HCT116 (cell line): ENCODE measurements around the gene ARFGAP3. TPM values are rescaled to one million over a fixed set of nuclear protein-coding genes. Genes with fewer than 3 reads are reported as not detected.

Experiments
- ATAC-seq: fragments of 200-7000 bp; cut with Tn5 transposase; 2 replicates; pipeline ENCODE4 v1.9.1; 2020; ENCODE audit warnings: mild to moderate bottlenecking, moderate library complexity
- BruUV-seq: library from RNA; stranded (reverse); fragments of 400-500 nt; replicated peaks from 2 replicates; lab custom pipeline; 2021; lab: Mats Ljungman, UMichigan
- CTCF ChIA-PET: fragments of 300-600 bp; sonication (Branson Sonifier 250); formaldehyde crosslinking; loops from one replicate; lab custom pipeline; 2021; ENCODE audit warnings: antibody characterized with exemption; lab: Charles Lee
- POLR2A ChIA-PET: fragments of 300-600, 350-600 bp; sonication (Branson Sonifier 250); formaldehyde crosslinking; loops from one replicate; lab custom pipeline; 2021; ENCODE audit warnings: antibody characterized with exemption; lab: Charles Lee
- RAD21 ChIA-PET, 2 experiments: fragments of 300-600 bp; sonication (Branson Sonifier 250); formaldehyde crosslinking; loops; one replicate each; lab custom pipeline; 2023; ENCODE audit warnings: low total read pairs in 2 of 2; ENCODE audit not compliant: uncharacterized antibody in 2 of 2, unreplicated experiment in 2 of 2, low non-redundant PET in 1 of 2; lab: Charles Lee
- DNase-seq: peaks from one replicate; pipeline ENCODE4 v3.0.0-alpha.2; 2010; ENCODE audit warnings: low read depth, low spot score
- H2AFZ ChIP-seq: fragments of 200-600 bp; shearing (Covaris generic), sonication (generic); 2 replicates; pipeline ENCODE4 v1.6.1; 2017; ENCODE audit warnings: low read depth, mixed run types, mixed read lengths, antibody characterized with exemption, low read length; ENCODE audit not compliant: poor library complexity, severe bottlenecking
- H3K27ac ChIP-seq: 2 replicates; pipeline ENCODE4 v1.5.1; 2012; ENCODE audit warnings: low read depth, low read length
- H3K27me3 ChIP-seq: fragments of 200-600 bp; sonication (generic); 2 replicates; pipeline ENCODE4 v1.6.1; 2016; ENCODE audit warnings: mixed run types, low read length, mixed read lengths; ENCODE audit not compliant: insufficient read depth
- H3K36me3 ChIP-seq, 2 experiments: fragments of 200-500 bp in 1 of 2; fragments of 200-600 bp in 1 of 2; sonication (Bioruptor generic) in 1 of 2; sonication (generic) in 1 of 2; 2 replicates each; pipeline versions ENCODE4 v1.5.1 to v1.6.1; 2014 to 2016; ENCODE audit warnings: low read length in 2 of 2, inconsistent platforms in 1 of 2, mixed read lengths in 1 of 2, mixed run types in 1 of 2; ENCODE audit not compliant: insufficient read depth in 2 of 2, control insufficient read depth in 1 of 2
- H3K4me1 ChIP-seq, 2 experiments: fragments of 200-600 bp in 1 of 2; sonication (generic) in 1 of 2; 2 replicates each; pipeline versions ENCODE4 v1.5.1 to v1.6.1; 2012 to 2017; ENCODE audit warnings: low read length in 2 of 2, inconsistent platforms in 1 of 2, mild to moderate bottlenecking in 1 of 2, mixed read lengths in 1 of 2, mixed run types in 1 of 2, moderate library complexity in 1 of 2; ENCODE audit not compliant: insufficient read depth in 2 of 2, control insufficient read depth in 1 of 2
- H3K4me2 ChIP-seq: fragments of 200-600 bp; sonication (generic); 2 replicates; pipeline ENCODE4 v1.6.1; 2017; ENCODE audit warnings: mixed run types, low read length, mixed read lengths
- H3K4me3 ChIP-seq, 2 experiments: fragments of 200-600 bp in 1 of 2; sonication (generic) in 1 of 2; replicated peaks in 1 of 2; 2 replicates each; pipeline ENCODE4 v1.5.1; 2011 to 2016; ENCODE audit warnings: low read length in 2 of 2, control low read depth in 1 of 2, low read depth in 1 of 2, mild to moderate bottlenecking in 1 of 2, mixed read lengths in 1 of 2, mixed run types in 1 of 2
- H3K79me2 ChIP-seq: fragments of 200-600 bp; sonication (generic); 2 replicates; pipeline ENCODE4 v1.6.1; 2017; ENCODE audit warnings: mild to moderate bottlenecking, mixed run types, low read length, moderate library complexity, mixed read lengths; ENCODE audit not compliant: insufficient read depth
- H3K9ac ChIP-seq: fragments of 200-600 bp; sonication (generic); 2 replicates; pipeline ENCODE4 v1.6.1; 2016; ENCODE audit warnings: low read length, mixed read lengths
- H3K9me2 ChIP-seq: fragments of 200-600 bp; sonication (generic), shearing (Covaris generic); 2 replicates; pipeline ENCODE4 v1.6.1; 2017; ENCODE audit warnings: mixed run types, mild to moderate bottlenecking, moderate library complexity; ENCODE audit not compliant: insufficient read depth
- H3K9me3 ChIP-seq, 2 experiments: fragments of 200-500 bp in 1 of 2; fragments of 200-600 bp in 1 of 2; sonication (Bioruptor generic) in 1 of 2; sonication (generic) in 1 of 2; 2 replicates each; pipeline ENCODE4 v1.6.1; 2014 to 2017; ENCODE audit warnings: low read length in 2 of 2, mixed read lengths in 2 of 2, inconsistent platforms in 1 of 2, low read depth in 1 of 2, mild to moderate bottlenecking in 1 of 2, mixed run types in 1 of 2, moderate library complexity in 1 of 2; ENCODE audit not compliant: control insufficient read depth in 1 of 2, insufficient read depth in 1 of 2
- H4K20me1 ChIP-seq: fragments of 200-600 bp; sonication (generic), shearing (Covaris generic); 2 replicates; pipeline ENCODE4 v1.6.1; 2017; ENCODE audit warnings: mixed run types, mild to moderate bottlenecking, moderate library complexity; ENCODE audit not compliant: insufficient read depth
- ATF3 ChIP-seq: IDR thresholded peaks from 2 replicates; pipeline ENCODE4 v1.6.1; 2012
- CBX3 ChIP-seq: IDR thresholded peaks from 2 replicates; pipeline ENCODE4 v1.6.1; 2012; ENCODE audit warnings: low read depth
- CEBPB ChIP-seq: IDR thresholded peaks from 2 replicates; pipeline ENCODE4 v1.6.1; 2012; ENCODE audit warnings: low read depth
- CTCF ChIP-seq, 3 experiments: fragments of 200-600 bp in 1 of 3; sonication (generic) in 1 of 3; IDR thresholded peaks in 2 of 3; conservative IDR thresholded peaks in 1 of 3; 2 replicates each; pipeline ENCODE4 v1.5.1; 2012 to 2017; ENCODE audit warnings: low read depth in 2 of 3, low read length in 2 of 3, antibody characterized with exemption in 1 of 3, borderline replicate concordance in 1 of 3, control low read depth in 1 of 3, mild to moderate bottlenecking in 1 of 3, mixed read lengths in 1 of 3, mixed run types in 1 of 3, moderate library complexity in 1 of 3; ENCODE audit not compliant: insufficient read depth in 1 of 3
- ELF1 ChIP-seq: IDR thresholded peaks from 2 replicates; pipeline ENCODE4 v1.6.1; 2012; ENCODE audit warnings: low read depth, borderline replicate concordance
- EZH2 ChIP-seq: fragments of 200-600 bp; sonication (generic); IDR thresholded peaks from 2 replicates; pipeline ENCODE4 v1.6.1; 2017; ENCODE audit warnings: antibody characterized with exemption, mixed run types
- EZH2phosphoT487 ChIP-seq: fragments of 200-600 bp; IDR thresholded peaks from 2 replicates; pipeline ENCODE4 v1.6.1; 2018; ENCODE audit warnings: antibody characterized with exemption, borderline replicate concordance
- JUND ChIP-seq: IDR thresholded peaks from 2 replicates; pipeline ENCODE4 v1.6.1; 2012
- MAX ChIP-seq: IDR thresholded peaks from 2 replicates; pipeline ENCODE4 v1.6.1; 2012
- POLR2A ChIP-seq: IDR thresholded peaks from 2 replicates; pipeline ENCODE4 v1.7.0; 2011; ENCODE audit warnings: borderline replicate concordance; ENCODE audit not compliant: insufficient read depth, insufficient read length; ENCODE audit errors: extremely low read depth
- SIN3A ChIP-seq: IDR thresholded peaks from 2 replicates; pipeline ENCODE4 v1.6.1; 2012; ENCODE audit warnings: low read depth
- SP1 ChIP-seq: IDR thresholded peaks from 2 replicates; pipeline ENCODE4 v1.6.1; 2012; ENCODE audit warnings: low read depth
- YY1 ChIP-seq: IDR thresholded peaks from 2 replicates; pipeline ENCODE4 v1.6.1; 2011; ENCODE audit warnings: low read length, low read depth, moderate library complexity, mild to moderate bottlenecking; ENCODE audit not compliant: insufficient replicate concordance; ENCODE audit errors: extremely low read depth
- ZBTB33 ChIP-seq: IDR thresholded peaks from 2 replicates; pipeline ENCODE4 v1.6.1; 2011; ENCODE audit warnings: mild to moderate bottlenecking, low read length, moderate library complexity; ENCODE audit not compliant: insufficient replicate concordance; ENCODE audit errors: extremely low read depth
- ZFX ChIP-seq: fragments of 450-650 bp; IDR thresholded peaks from 2 replicates; pipeline ENCODE4 v1.6.1; 2017
- intact Hi-C: fragments of 100-400 bp; cut with micrococcal nuclease; formaldehyde crosslinking; loops from 2 replicates; pipeline ENCODE4 v1.10.0; 2022
- total RNA-seq: library from RNA; stranded (reverse); gene quantifications from one replicate; pipeline ENCODE4 v1.2.1, GENCODE V29; 2021; ENCODE audit not compliant: unreplicated experiment

Gene ARFGAP3
- total RNA-seq, 1 experiment from 2014 or later: 15.4 TPM

GRCh38 chr22:42855721-42856120, 1.4 kb downstream of the ARFGAP3 start:
- no peak overlapping the region for H2AFZ ChIP-seq
- intact Hi-C loops: no loop called here

More at GRCh38 chr22:42855721-42856120, 1.4 kb downstream of the ARFGAP3 start:
- no peaks in the 10 kb centered on the region for H3K9me2 ChIP-seq
- H3K9me3 ChIP-seq: no peaks in the 10 kb centered on the region
- H3K4me3 ChIP-seq: peak overlapping the region; percentile 69 to 83
- H3K27ac ChIP-seq: no peak overlapping the region
- RAD21 ChIA-PET: no interaction called here
- H3K4me2 ChIP-seq: peak overlapping the region; percentile 92
- H3K79me2 ChIP-seq: peaks cover 5% of the 10 kb centered on the region; the same call in 1 of the 2 replicates
- ATAC-seq: no peak
- peak overlapping the region; percentile 73 for H3K9ac ChIP-seq
- H3K4me1 ChIP-seq: peaks cover 7 to 12% of the 10 kb centered on the region in 2 experiments; a peak in 3 of 4 replicates
- H3K36me3 ChIP-seq: no peaks in the 10 kb centered on the region
- CTCF ChIA-PET: interaction anchor here (1.4 to 1.8 kb wide), 2 partner anchors 12 to 13 kb away, joined by 4 to 6 read pairs; no protein-coding TSS in a partner anchor
- H4K20me1 ChIP-seq: no peaks in the 10 kb centered on the region
- TF ChIP-seq ZBTB33: no peak
- TF ChIP-seq ELF1: no peak
- TF ChIP-seq MAX: no peak
- TF ChIP-seq ZFX: no peak
- TF ChIP-seq ATF3: no peak
- no peak for TF ChIP-seq SP1
- TF ChIP-seq CBX3: no peak
- no peak for TF ChIP-seq CEBPB
- TF ChIP-seq CTCF (IDR thresholded peaks at IDR 0.05 in 2 of 3, conservative IDR thresholded peaks at IDR 0.05 in 1 of 3; ENCODE audit: borderline replicate concordance in 1 of 3, insufficient read depth in 1 of 3, low read depth in 2 of 3, low read length in 2 of 3): no peak
- no peak for TF ChIP-seq SIN3A
- TF ChIP-seq POLR2A: no peak
- no peak for TF ChIP-seq JUND
- no peak for TF ChIP-seq EZH2phosphoT487
- no peak for TF ChIP-seq YY1
- TF ChIP-seq EZH2: no peak
- H3K27me3 ChIP-seq: no peaks in the 10 kb centered on the region
- POLR2A ChIA-PET: interaction anchor here (1.7 to 3.7 kb wide), 2 partner anchors 12 to 240 kb away, joined by 6 to 12 read pairs; partner anchors contain the start of gene POLDIP3
- no TSS peak for BruUV-seq
- DNase-seq: no peak
